Fibroblast of peridontal ligament (primary cell): ENCODE measurements around the gene SKAP2.

Experiments used
- DNase-seq: peaks from one replicate; pipeline ENCODE4 v3.0.0-alpha.2; 2010; ENCODE audit errors: extremely low read depth

Gene SKAP2

GRCh38 chr7:26777385-26777784, 87.0 kb downstream of the SKAP2 start:
- no peak for DNase-seq

GRCh38 chr7:26760501-26760900, 103.9 kb downstream of the SKAP2 start:
- DNase-seq, result no peak

- no peak for DNase-seq
Observed at GRCh38 chr7:26759108-26759507, 105.3 kb downstream of the SKAP2 start.

- DNase-seq, result no peak
Observed at GRCh38 chr7:26743205-26743604, 121.2 kb downstream of the SKAP2 start.

GRCh38 chr7:26735976-26736600, 128.3 kb downstream of the SKAP2 start:
- DNase-seq, result no peak

GRCh38 chr7:26729150-26729775, 135.1 kb downstream of the SKAP2 start:
- DNase-seq, result no peak

GRCh38 chr7:26726051-26726450, 138.3 kb downstream of the SKAP2 start:
- DNase-seq, result no peak

GRCh38 chr7:26724795-26725194, 139.6 kb downstream of the SKAP2 start:
- peak; percentile 30 for DNase-seq

GRCh38 chr7:26723129-26723528, 141.3 kb downstream of the SKAP2 start:
- no peak for DNase-seq

GRCh38 chr7:26721450-26721849, 142.9 kb downstream of the SKAP2 start:
- no peak for DNase-seq

- DNase-seq, result no peak
Observed at GRCh38 chr7:26718063-26718462, 146.3 kb downstream of the SKAP2 start.

GRCh38 chr7:26714438-26714837, 150.0 kb downstream of the SKAP2 start:
- no peak for DNase-seq

- DNase-seq, result no peak
Observed at GRCh38 chr7:26714006-26714405, 150.4 kb downstream of the SKAP2 start.

GRCh38 chr7:26709210-26709990, 155.0 kb downstream of the SKAP2 start:
- no peak for DNase-seq

- DNase-seq, result peak; percentile 98
Observed at GRCh38 chr7:26705567-26705966, 158.8 kb downstream of the SKAP2 start.

GRCh38 chr7:26704786-26705185, 159.6 kb downstream of the SKAP2 start:
- DNase-seq, result peak; percentile 72

- no peak for DNase-seq
Observed at GRCh38 chr7:26704036-26704435, 160.4 kb downstream of the SKAP2 start.

- no peak for DNase-seq
Observed at GRCh38 chr7:26700893-26701292, 163.5 kb downstream of the SKAP2 start.

GRCh38 chr7:26700386-26700785, 164.0 kb downstream of the SKAP2 start:
- DNase-seq, result no peak

- DNase-seq, result no peak
Observed at GRCh38 chr7:26699766-26700165, 164.6 kb downstream of the SKAP2 start.

GRCh38 chr7:26698806-26699205, 165.6 kb downstream of the SKAP2 start:
- DNase-seq, result no peak

GRCh38 chr7:26698194-26698593, 166.2 kb downstream of the SKAP2 start:
- DNase-seq, result no peak

- no peak for DNase-seq
Observed at GRCh38 chr7:26696978-26697377, 167.4 kb downstream of the SKAP2 start.
